NCI-H1694 treated with DMSO at 0.1 percent for 48 hours (cell line): ENCODE results near the gene TRIM51G.
"Not testable (repeated sequence)": the region's sequence is repeated elsewhere in the genome, so short reads cannot be mapped to it uniquely, and the experiment has no call there.

Source experiments
- DNase-seq: peaks from one replicate; lab custom pipeline; 2025; lab: John Stamatoyannopoulos, UW

Gene TRIM51G

GRCh38 chr11:48983785-48984184 is at the start of gene TRIM51G:
TRIM51G (minus strand) TSS chr11:48983885; CDS start chr11:48981695, 2,190 bp downstream.
- not testable (repeated sequence) for DNase-seq

DNA sequence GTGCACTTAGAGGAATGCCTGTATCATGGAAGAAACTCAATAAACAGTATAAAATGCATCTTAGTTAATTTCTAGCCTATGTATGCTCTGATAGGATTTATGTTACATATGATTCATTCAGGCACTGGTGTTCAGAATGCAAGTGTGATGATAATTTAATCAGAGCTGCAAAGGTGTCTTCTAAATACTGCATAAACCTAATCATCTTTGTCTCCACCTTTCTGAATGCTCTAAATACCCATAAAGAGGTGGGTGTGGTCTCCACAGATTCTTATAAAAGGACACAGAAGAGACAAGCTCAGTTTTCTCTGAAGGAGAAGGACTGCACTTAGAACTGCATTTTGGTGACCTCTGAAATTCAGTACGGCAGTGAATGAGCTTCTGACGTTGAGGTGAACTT is 44.8 kb upstream of the TRIM51G start, which contains the start of gene TRIM49B:
Gene TRIM49B, plus strand, starts transcription at position 301 of the 400 bp plus-strand sequence. CDS start 2,777 bp downstream, outside the sequence.
- DNase-seq, result not testable (repeated sequence)

GRCh38 chr11:48968592-48968991 is 15.1 kb downstream of the TRIM51G start:
- DNase-seq, result not testable (repeated sequence)

GRCh38 chr11:48955315-48956049 is 28.2 kb downstream of the TRIM51G start:
- DNase-seq, result not testable (repeated sequence)

- not testable (repeated sequence) for DNase-seq
Measured at GRCh38 chr11:48945796-48946195, 37.9 kb downstream of the TRIM51G start.
